Activated CD8-positive, alpha-beta memory T cell treated with anti-CD3 and anti-CD28 coated beads, Interleukin-2, amount 50 U/mL, for 24 hours (primary cell): Measurements from ENCODE around the gene TSPEAR.
"Not testable (repeated sequence)": the region's sequence is repeated elsewhere in the genome, so short reads cannot be mapped to it uniquely, and the experiment has no call there.

Experiments
- DNase-seq: peaks from one replicate; pipeline ENCODE4 v3.0.0-alpha.2; 2020; ENCODE audit errors: extremely low read depth

The TSPEAR gene

GRCh38 chr21:44702111-44702972 lies 9.0 kb downstream of the TSPEAR start:
- DNase-seq: no peak

- no peak for DNase-seq
Observed at GRCh38 chr21:44701541-44701940, 9.8 kb downstream of the TSPEAR start.

- DNase-seq: no peak
Observed at GRCh38 chr21:44701023-44701400, 10.4 kb downstream of the TSPEAR start.

GRCh38 chr21:44700101-44701022 lies 11.0 kb downstream of the TSPEAR start:
- DNase-seq: no peak

GRCh38 chr21:44699502-44700001 lies 11.8 kb downstream of the TSPEAR start:
- DNase-seq: no peak

- DNase-seq: no peak
Observed at GRCh38 chr21:44697811-44698734, 13.3 kb downstream of the TSPEAR start.

- DNase-seq: not testable (repeated sequence)
Observed at GRCh38 chr21:44697172-44697810, 14.1 kb downstream of the TSPEAR start, which contains the start of gene KRTAP10-12. TSS of gene KRTAP10-12 (plus strand) at chr21:44697172. CDS start at chr21:44697202, 30 bp downstream.

GRCh38 chr21:44696572-44696971 lies 14.8 kb downstream of the TSPEAR start:
- DNase-seq: no peak

GRCh38 chr21:44695641-44696040 lies 15.7 kb downstream of the TSPEAR start:
- DNase-seq: no peak

GRCh38 chr21:44695184-44695583 lies 16.2 kb downstream of the TSPEAR start:
- no peak for DNase-seq

- no peak for DNase-seq
Observed at GRCh38 chr21:44694776-44695175, 16.6 kb downstream of the TSPEAR start.

- DNase-seq: no peak
Observed at GRCh38 chr21:44692798-44693512, 18.4 kb downstream of the TSPEAR start.

- no peak for DNase-seq
Observed at GRCh38 chr21:44691686-44692085, 19.7 kb downstream of the TSPEAR start.

- not testable (repeated sequence) for DNase-seq
Observed at GRCh38 chr21:44689740-44690139, 21.6 kb downstream of the TSPEAR start.

- no peak for DNase-seq
Observed at GRCh38 chr21:44687671-44688070, 23.7 kb downstream of the TSPEAR start.

- DNase-seq: no peak
Observed at GRCh38 chr21:44686843-44687561, 24.4 kb downstream of the TSPEAR start.

- DNase-seq: no peak
Observed at GRCh38 chr21:44686000-44686781, 25.2 kb downstream of the TSPEAR start.

- DNase-seq: not testable (repeated sequence)
Observed at GRCh38 chr21:44685050-44685449, 26.3 kb downstream of the TSPEAR start.

GRCh38 chr21:44684483-44684882 lies 26.9 kb downstream of the TSPEAR start:
- DNase-seq: no peak
